DMS53 (cell line): ENCODE data around the gene MEIKIN.

Experiments used
- DNase-seq: peaks from one replicate; lab custom pipeline; 2025; lab: John Stamatoyannopoulos, UW

MEIKIN gene

DNA sequence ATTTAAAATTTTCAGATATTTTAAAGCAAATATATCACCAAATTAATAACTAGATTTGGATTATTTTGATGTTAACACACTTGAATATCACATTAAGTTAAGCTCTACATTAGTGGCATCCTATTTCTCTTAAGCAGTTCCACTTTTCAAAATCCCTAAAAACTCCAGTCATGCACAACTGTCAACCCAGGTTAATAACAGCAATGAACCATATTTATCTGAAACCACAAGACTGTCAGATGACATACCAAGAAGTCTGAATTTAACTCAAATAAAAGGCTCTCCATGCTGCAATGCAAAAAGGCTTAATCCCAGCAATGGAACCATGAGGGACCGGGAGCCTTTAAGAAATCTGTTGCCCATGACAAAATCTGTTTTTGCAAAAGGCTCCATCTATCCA is 176.1 kb downstream of the MEIKIN start:
- DNase-seq, result no peak

DNA sequence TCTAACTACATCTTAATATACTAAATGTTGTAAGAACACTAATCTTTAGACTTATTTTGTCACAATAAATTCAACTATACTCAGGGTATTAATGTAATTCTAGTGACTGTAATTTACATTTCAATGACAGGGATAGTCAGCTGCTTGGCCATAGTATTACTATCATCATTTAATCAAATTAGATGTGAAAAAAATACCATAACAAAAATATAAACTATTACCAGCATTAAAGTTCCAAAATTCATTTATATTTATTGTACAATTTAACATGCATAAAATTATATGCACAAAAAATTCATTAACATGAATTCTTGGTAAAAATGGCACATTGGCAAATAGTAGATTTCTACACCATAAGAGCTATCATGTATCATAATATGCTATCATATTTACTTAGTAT is 177.6 kb downstream of the MEIKIN start:
- DNase-seq, result no peak

DNA sequence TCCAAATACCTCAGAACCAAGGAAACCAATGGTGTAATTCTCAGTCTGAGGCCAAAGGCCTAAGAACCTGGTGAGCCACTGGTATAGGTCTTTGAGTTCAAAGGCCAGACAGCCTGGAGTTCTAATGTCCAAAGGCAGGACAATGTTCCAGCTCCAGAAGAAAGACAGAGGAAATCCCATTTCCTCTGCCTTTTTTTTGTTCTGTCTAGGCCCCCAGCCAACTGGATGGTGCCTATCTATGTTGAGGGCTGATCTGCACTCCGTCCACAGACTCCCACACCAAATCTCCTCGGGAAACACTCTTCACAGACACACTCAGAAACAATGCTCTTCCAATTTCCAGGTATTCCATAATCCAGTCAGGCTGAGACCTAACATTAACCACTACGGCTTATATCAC is 178.8 kb downstream of the MEIKIN start:
- no peak for DNase-seq

GRCh38 chr5:131765261-131765660 is 180.2 kb downstream of the MEIKIN start:
- DNase-seq, result no peak

- DNase-seq, result no peak
Measured at GRCh38 chr5:131763968-131764367, 181.5 kb downstream of the MEIKIN start.

- DNase-seq, result no peak
Measured at GRCh38 chr5:131760793-131761192, 184.7 kb downstream of the MEIKIN start.

DNA sequence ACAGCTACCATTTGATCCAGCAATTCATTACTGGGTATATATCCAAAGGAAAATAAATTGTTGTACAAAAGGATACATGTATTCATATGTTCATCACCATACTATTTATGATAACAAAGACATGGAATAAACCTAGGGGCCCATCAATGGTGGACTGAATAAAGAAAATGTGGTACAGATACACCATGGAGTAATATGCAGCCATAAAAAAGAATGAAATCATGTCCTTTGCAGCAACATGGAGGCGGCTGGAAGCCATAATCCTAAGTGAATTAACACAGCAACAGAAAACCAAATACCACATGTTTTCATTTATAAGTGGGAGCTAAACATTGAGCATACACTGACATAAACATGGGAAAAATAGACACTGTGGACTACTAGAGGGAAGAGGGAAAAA is 185.8 kb downstream of the MEIKIN start:
- DNase-seq, result no peak

- DNase-seq, result no peak
Measured at GRCh38 chr5:131758520-131758900, 187.0 kb downstream of the MEIKIN start.

DNA sequence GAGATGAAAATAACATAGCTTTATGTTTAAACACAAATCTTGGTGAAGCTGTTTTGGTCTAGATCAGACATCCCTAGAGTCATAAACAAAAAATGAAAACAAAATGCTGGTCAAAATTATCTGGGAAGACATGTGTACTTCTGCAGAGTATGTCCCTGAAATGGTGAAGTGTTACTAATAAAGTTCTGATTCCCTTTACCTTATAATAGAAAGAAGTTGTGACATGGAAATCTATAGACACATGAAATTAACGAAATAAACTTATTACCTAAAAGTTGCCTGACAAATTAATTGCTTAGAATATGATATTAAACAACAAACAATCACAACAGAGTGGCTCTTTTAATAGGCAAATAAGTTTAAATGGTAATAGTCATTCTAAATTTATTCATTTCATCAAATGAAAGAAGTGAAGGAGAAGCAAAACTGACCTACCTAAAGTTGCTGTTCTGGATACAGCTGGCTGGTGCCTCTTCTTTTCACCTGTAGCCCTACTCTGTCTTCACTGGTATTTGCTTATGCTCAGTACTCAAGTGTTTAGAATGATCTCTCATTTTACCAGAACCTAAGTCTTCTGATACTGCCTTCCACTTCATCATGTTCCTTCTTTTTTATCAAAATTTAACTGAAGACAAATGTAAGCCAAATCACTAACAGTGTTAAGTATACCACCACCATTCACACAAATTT is 187.5 kb downstream of the MEIKIN start:
- DNase-seq, result no peak
